ENCODE measurements around the gene SPO11.
A peak's percentile ranks its signal among the peaks of the same experiment; 100 is the strongest.

Gene SPO11

GRCh38 chr20:57329608-57330221 lies at the start of gene SPO11:
SPO11 (plus strand) TSS chr20:57329803; CDS start chr20:57329868, 65 bp downstream.
- DNase-seq = peak; percentile 54

DNA sequence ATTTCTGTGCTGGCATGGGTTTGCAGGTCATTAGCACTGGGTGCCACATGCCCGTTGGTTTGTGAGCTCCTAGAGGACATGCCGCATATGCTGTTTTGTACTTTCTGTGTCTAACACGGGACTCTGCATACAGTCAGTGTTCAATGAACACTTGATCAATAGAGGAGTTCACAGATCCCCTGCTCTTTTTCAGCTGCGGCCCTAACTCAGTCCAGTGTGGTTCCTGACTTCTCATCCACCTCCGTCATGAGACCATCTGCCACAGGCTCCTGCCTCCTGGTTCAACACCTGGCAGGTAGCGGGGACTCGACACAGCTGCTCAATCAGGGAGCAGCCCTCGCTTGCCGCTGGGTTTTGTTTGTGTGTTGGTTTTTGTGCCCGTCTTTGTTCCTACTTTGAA lies 49.4 kb upstream of the SPO11 start:
- no peak for DNase-seq

DNA sequence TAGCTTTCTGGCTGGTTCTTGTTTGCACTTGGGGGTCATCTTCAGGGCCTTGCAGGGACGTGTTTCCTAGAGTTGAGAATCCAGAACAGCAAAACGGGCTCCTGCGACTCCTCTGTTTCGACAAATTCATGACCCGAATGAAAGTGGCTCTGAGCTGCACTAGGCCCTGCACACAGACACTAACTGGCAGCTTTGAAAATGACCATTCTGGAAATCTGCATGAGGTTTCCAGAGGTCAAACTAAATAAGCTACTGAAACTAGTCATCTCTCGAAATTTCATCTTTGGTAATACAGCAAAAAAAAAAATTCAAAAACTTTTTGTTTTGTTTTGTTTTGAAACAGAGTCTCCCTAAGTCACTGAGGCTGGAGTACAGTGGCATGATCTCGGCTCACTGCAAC lies 47.7 kb upstream of the SPO11 start:
- DNase-seq = no peak

GRCh38 chr20:57282670-57283361 lies 46.8 kb upstream of the SPO11 start:
- peak; percentile 75 for DNase-seq

GRCh38 chr20:57283860-57284259 lies 45.7 kb upstream of the SPO11 start:
- no peak for DNase-seq

- no peak for DNase-seq
Observed at GRCh38 chr20:57287007-57287880, 42.4 kb upstream of the SPO11 start.

GRCh38 chr20:57287901-57288300 lies 41.7 kb upstream of the SPO11 start:
- DNase-seq = no peak

GRCh38 chr20:57288651-57289277 lies 40.8 kb upstream of the SPO11 start:
- DNase-seq = no peak

GRCh38 chr20:57289391-57290177 lies 40.0 kb upstream of the SPO11 start:
- DNase-seq = no peak

DNA sequence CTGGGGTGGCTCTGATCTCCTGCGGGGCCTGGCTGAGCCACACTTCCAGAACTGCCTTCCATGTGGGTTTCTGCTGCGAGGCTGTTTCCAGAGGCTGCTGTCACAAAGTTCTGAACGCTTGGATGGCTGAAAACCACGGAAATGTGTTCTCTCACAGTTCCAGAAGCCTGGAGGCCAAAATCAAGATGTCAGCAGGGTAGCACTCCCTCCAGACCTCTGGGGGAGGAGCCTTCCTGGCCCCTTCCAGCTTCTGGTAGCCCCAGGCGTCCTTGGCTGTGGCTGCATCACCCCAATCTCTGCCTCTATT lies 39.5 kb upstream of the SPO11 start:
- peak; percentile 77 for DNase-seq

DNA sequence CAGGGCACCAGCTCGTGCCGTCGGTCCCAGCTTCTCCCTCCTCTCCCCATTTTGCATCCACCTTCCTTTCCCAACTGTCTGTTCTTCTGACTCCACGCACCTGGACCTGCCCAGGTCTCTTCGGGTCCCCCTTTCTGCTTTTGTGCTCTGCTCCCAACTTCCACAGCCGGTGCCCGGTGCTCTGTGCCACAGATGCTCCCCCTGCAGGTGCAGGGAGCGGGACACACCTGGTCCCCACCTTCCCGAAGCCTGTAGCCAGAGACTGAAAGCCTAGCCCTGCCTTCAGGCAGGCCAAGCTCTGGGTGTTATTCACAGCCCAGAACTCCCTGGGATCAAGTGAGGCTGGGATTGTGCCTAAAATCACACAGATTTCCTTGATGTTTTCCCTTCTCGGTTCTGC lies 38.6 kb upstream of the SPO11 start:
- no peak for DNase-seq

DNA sequence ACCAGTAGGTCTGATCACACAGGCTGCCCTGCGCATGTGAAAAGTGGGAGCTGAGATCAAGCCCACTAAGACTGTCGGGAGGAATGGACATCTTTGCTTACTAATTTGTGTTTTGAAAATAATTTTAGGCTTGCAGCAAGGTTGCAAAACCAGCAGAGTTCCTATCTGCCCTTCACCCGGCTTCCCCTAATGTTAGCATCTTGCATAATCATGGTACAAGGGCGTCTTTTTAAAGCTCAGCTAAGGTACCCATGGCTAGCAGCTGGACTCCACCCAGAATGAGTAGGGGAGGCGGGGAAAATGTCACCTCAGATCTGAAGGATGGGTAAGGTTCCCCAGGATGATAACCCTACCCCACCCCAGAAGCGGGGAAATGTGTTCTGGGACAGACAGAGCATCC lies 37.9 kb upstream of the SPO11 start:
- DNase-seq = no peak

GRCh38 chr20:57292611-57293010 lies 37.0 kb upstream of the SPO11 start:
- DNase-seq = no peak

GRCh38 chr20:57293995-57294394 lies 35.6 kb upstream of the SPO11 start:
- DNase-seq = no peak

- DNase-seq = peak; percentile 67
Observed at GRCh38 chr20:57294550-57294949, 35.1 kb upstream of the SPO11 start.

DNA sequence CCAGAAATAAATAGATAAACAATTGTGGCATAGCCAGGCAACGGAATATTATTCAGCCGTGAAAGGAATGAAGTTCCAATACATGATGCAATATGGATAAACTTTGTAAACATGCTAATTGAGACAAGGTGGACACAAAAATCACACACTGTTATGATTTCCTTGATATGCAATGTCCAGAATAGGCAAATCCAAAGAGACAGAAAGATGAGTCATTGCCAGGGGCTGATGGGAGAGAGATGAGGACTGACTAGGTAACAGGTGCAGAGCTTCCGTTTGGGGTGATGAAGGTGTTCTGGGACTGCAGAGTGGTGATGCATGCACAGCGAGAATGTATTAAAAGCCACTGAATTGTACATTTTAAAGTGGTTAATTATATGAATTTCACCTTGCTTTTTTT lies 31.1 kb upstream of the SPO11 start:
- DNase-seq = no peak

- no peak for DNase-seq
Observed at GRCh38 chr20:57301026-57301425, 28.6 kb upstream of the SPO11 start.

- DNase-seq = peak; percentile 85
Observed at GRCh38 chr20:57306747-57307146, 22.9 kb upstream of the SPO11 start.

DNA sequence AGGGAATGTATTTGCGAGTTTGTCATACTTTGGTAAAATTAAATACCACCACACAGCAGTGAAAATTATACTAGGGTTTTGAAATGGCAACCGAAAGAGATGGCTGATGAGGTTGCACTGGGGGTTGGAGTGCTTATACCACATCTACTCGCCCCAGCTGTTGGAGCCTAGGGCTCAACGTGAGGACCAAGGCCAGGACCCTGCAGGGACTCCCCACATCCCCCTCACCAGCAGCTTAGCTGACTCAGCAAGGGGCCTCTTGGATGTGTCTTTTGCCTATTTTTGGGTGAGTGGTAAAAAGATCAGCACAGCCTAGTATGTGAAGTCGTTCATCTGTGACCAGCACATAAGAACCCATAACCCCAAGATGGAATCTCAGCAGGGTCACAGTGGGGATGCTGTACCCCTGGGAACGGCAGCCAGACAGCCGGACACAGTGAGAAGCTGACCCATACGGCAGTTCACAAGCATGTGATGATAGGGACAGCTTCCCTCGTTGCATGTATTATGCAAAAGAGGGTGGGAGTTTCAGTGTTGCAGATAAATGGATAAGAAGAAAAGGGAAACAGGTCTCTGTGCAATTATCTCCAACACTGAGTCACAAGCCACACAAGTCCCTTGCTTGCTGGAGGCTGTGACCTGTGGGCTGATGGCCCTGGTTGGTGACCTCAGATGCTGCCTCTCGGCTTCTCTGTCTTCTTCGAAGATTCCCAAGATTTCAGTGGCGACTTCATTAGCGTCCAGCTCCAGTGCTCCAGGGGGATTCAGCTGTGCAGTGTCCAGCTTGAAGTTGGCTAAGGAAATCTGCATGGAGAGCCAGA lies 20.9 kb upstream of the SPO11 start:
- peak; percentile 84 for DNase-seq

- peak; percentile 41 for DNase-seq
Observed at GRCh38 chr20:57309544-57310115, 20.0 kb upstream of the SPO11 start.

DNA sequence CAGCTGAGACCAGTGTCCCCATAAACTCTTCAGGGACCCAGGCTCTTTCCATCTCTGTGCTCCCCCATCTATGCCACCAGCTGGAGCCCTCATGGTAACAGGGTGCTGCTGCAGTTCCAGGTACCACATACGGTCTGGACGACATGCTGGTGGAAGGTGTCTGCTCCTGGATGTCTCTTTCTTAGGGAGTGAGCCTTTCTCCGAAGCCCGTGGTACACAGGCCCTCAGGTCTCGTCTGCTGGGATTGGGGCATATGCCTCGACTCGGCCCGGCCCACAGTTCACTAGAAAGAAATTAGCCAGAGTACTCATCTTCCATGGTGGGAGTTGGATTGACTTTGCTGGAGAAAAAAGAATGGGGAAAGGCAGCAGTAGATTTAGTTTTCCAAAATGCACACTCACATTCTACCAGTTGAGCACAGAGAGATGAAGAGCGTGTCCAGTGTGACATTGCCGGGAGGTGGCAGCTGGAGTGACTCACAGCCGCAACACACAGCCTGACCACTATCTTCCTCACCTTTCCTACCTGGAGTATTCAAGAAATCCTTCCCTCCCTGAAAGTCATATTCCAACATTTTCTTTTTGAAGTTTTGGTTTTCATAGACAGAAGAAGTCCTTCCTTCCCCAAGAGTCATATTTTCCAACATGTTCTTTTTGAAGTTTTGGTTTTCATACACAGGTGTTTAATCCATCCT lies 18.6 kb upstream of the SPO11 start:
- DNase-seq = peak; percentile 36
